ENCODE results near the gene TRPC4.

Gene TRPC4

GRCh38 chr13:37657956-37658355 lies 211.6 kb downstream of the TRPC4 start:
- DNase-seq (ENCODE audit: low read depth): no peak
- H3K4me3 ChIP-seq (ENCODE audit: low read depth, low read length): no peak overlapping the region
- no peak for TF ChIP-seq CTCF (IDR thresholded peaks at IDR 0.05; ENCODE audit: insufficient read depth, low read depth, low read length, missing control alignments)

- no peak for DNase-seq (ENCODE audit: low read depth)
- no peak for TF ChIP-seq CTCF (IDR thresholded peaks at IDR 0.05; ENCODE audit: insufficient read depth, low read depth, low read length, missing control alignments)
These were observed 212.4 kb downstream of the TRPC4 start for GRCh38 chr13:37657134-37657533.

GRCh38 chr13:37656247-37656940 lies 213.2 kb downstream of the TRPC4 start:
- no peak overlapping the region for H3K4me3 ChIP-seq (ENCODE audit: low read depth, low read length)
- no peak for TF ChIP-seq CTCF (IDR thresholded peaks at IDR 0.05; ENCODE audit: insufficient read depth, low read depth, low read length, missing control alignments)
- DNase-seq (ENCODE audit: low read depth): no peak

More at GRCh38 chr13:37657134-37657533, 212.4 kb downstream of the TRPC4 start:
- H3K4me3 ChIP-seq (ENCODE audit: low read depth, low read length): no peak overlapping the region

- H3K4me3 ChIP-seq (ENCODE audit: low read depth, low read length): no peak overlapping the region
- TF ChIP-seq CTCF (IDR thresholded peaks at IDR 0.05; ENCODE audit: insufficient read depth, low read depth, low read length, missing control alignments): no peak
- no peak for DNase-seq (ENCODE audit: low read depth)
These were observed 217.0 kb downstream of the TRPC4 start for GRCh38 chr13:37652596-37652995.

GRCh38 chr13:37651891-37652290 lies 217.7 kb downstream of the TRPC4 start:
- no peak for TF ChIP-seq CTCF (IDR thresholded peaks at IDR 0.05; ENCODE audit: insufficient read depth, low read depth, low read length, missing control alignments)
- DNase-seq (ENCODE audit: low read depth): no peak
- no peak overlapping the region for H3K4me3 ChIP-seq (ENCODE audit: low read depth, low read length)

- TF ChIP-seq CTCF (IDR thresholded peaks at IDR 0.05; ENCODE audit: insufficient read depth, low read depth, low read length, missing control alignments): no peak
- no peak for DNase-seq (ENCODE audit: low read depth)
- no peak overlapping the region for H3K4me3 ChIP-seq (ENCODE audit: low read depth, low read length)
These were observed 221.0 kb downstream of the TRPC4 start for GRCh38 chr13:37648609-37649008.
